Measurements from ENCODE around the gene PRUNE2. TPM values are rescaled to one million over a fixed set of nuclear protein-coding genes. Genes with fewer than 3 reads are reported as not detected.
A peak's percentile ranks its signal among the peaks of the same experiment; 100 is the strongest.

PRUNE2 gene
- polyA plus RNA-seq, 1 experiment: 0.78 TPM

GRCh38 chr9:76573905-76574760 lies 331.8 kb downstream of the PRUNE2 start:
- POLR2A ChIA-PET: no interaction called here
- DNase-seq (ENCODE audit: low read depth): no peak

DNA sequence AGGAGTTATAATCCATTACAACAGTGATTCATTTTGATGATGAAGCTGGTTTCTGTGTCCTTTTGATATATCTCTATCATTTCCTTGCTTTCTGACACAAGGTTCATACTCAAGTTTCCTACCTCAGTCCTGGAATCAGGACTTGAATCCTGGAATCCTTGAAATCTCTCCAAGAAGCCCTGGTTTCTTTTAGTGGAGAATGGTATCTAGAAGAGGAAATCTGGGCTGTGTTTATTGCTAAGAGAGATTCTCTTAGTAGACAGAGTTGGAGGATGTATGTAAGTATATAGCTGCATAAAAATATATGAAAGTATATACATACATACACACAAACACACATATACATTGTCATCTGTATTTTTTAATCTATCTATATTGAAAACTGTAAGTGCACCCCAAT lies 332.5 kb downstream of the PRUNE2 start:
- Histone ChIP-seq H3K27me3 (ENCODE audit: control insufficient read depth, insufficient read depth, low read length) (no peaks in the 10 kb centered on the region), H3K36me3 (ENCODE audit: control insufficient read depth, insufficient read depth, low read length) (no peaks in the 10 kb centered on the region), H3K4me3 (ENCODE audit: low read depth, low read length) (no peak overlapping the region)
- TF ChIP-seq, protein P1, sequence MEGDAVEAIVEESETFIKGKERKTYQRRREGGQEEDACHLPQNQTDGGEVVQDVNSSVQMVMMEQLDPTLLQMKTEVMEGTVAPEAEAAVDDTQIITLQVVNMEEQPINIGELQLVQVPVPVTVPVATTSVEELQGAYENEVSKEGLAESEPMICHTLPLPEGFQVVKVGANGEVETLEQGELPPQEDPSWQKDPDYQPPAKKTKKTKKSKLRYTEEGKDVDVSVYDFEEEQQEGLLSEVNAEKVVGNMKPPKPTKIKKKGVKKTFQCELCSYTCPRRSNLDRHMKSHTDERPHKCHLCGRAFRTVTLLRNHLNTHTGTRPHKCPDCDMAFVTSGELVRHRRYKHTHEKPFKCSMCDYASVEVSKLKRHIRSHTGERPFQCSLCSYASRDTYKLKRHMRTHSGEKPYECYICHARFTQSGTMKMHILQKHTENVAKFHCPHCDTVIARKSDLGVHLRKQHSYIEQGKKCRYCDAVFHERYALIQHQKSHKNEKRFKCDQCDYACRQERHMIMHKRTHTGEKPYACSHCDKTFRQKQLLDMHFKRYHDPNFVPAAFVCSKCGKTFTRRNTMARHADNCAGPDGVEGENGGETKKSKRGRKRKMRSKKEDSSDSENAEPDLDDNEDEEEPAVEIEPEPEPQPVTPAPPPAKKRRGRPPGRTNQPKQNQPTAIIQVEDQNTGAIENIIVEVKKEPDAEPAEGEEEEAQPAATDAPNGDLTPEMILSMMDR (IDR thresholded peaks at IDR 0.05; ENCODE audit: insufficient read depth, low read depth, low read length): no peak
- POLR2A ChIA-PET: no interaction called here
- CTCF ChIA-PET: no interaction called here
- DNase-seq (ENCODE audit: low read depth): no peak

More at GRCh38 chr9:76573905-76574760, 331.8 kb downstream of the PRUNE2 start:
- H3K27me3 ChIP-seq (ENCODE audit: control insufficient read depth, insufficient read depth, low read length): no peaks in the 10 kb centered on the region
- no peak overlapping the region for H3K4me3 ChIP-seq (ENCODE audit: low read depth, low read length)
- CTCF ChIA-PET: interaction anchor here (0.7 kb wide), 1 partner anchor 14 kb away, joined by 4 read pairs; no protein-coding TSS in a partner anchor
- TF ChIP-seq, protein P1 (IDR thresholded peaks at IDR 0.05; ENCODE audit: insufficient read depth, low read depth, low read length): no peak
- no peaks in the 10 kb centered on the region for H3K36me3 ChIP-seq (ENCODE audit: control insufficient read depth, insufficient read depth, low read length)

DNA sequence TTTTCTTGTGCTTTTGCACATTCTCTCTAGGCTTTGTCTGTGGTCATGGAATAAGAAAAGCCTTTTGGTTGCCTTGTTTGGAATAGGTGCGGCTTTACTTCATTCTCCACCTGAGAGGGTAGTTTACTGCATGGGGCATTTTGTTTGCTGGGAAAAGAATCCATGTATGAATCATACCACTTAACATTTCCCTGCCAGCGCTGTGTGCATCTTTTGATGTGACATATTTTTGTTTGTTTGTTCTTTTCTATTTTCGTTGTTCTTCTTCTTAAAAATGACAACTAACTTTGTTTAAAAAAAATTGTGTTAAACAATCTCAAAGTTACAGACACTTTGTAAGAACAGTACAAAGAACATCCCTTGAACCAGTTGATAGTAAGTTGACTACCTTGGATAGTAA lies 333.8 kb downstream of the PRUNE2 start:
- Histone ChIP-seq H3K36me3 (ENCODE audit: control insufficient read depth, insufficient read depth, low read length) (no peaks in the 10 kb centered on the region), H3K27me3 (ENCODE audit: control insufficient read depth, insufficient read depth, low read length) (no peaks in the 10 kb centered on the region), H3K4me3 (ENCODE audit: low read depth, low read length) (no peak overlapping the region; the same call in 1 of the 2 replicates)
- CTCF ChIA-PET: no interaction called here
- DNase-seq (ENCODE audit: low read depth): no peak
- TF ChIP-seq, protein P1 (IDR thresholded peaks at IDR 0.05; ENCODE audit: insufficient read depth, low read depth, low read length): no peak
- POLR2A ChIA-PET: no interaction called here

DNA sequence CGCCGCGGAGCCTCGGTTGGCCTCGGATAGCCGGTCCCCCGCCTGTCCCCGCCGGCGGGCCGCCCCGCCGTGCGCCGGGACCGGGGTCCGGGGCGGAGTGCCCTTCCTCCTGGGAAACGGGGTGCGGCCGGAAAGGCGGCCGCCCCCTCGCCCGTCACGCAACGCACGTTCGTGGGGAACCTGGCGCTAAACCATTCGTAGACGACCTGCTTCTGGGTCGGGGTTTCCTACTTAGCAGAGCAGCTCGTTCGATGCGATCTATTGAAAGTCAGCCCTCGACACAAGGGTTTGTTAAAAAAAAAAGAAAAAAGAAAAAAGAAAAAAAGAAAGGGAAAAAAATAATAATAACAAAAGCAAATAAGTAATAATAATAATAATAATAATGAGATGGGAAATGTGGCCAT lies 334.2 kb downstream of the PRUNE2 start:
- no peaks in the 10 kb centered on the region for H3K27me3 ChIP-seq (ENCODE audit: control insufficient read depth, insufficient read depth, low read length)
- H3K4me3 ChIP-seq (ENCODE audit: low read depth, low read length): peak overlapping the region; percentile 25
- DNase-seq (ENCODE audit: low read depth): no peak
- CTCF ChIA-PET: no interaction called here
- TF ChIP-seq, protein P1 (IDR thresholded peaks at IDR 0.05; ENCODE audit: insufficient read depth, low read depth, low read length): no peak
- POLR2A ChIA-PET: interaction anchor here (0.6 kb wide), 1 partner anchor 21 kb away, joined by 5 read pairs; no protein-coding TSS in a partner anchor
- no peaks in the 10 kb centered on the region for H3K36me3 ChIP-seq (ENCODE audit: control insufficient read depth, insufficient read depth, low read length)

DNA sequence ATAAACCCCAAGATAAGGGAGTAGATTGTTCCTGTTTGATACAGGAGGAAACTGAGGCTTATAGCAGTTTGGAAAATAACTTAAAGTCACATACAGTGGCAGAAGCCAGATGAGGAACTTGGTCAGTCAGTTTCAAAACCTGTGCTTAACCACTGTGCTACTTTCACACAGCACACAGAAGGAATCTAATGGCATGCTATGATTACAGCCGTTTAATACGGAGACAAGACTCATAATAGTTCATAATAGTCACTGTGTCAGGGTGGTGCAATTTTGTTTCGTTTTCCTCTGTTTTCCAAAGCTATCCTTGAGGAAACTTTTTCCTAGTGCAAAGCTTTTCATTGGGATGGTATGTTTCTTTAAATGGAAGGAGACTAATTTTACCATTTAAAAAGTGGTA lies 334.6 kb downstream of the PRUNE2 start:
- CTCF ChIA-PET: no interaction called here
- no peak for DNase-seq (ENCODE audit: low read depth)
- Histone ChIP-seq H3K36me3 (ENCODE audit: control insufficient read depth, insufficient read depth, low read length) (no peaks in the 10 kb centered on the region), H3K4me3 (ENCODE audit: low read depth, low read length) (peak overlapping the region; percentile 25), H3K27me3 (ENCODE audit: control insufficient read depth, insufficient read depth, low read length) (no peaks in the 10 kb centered on the region)
- POLR2A ChIA-PET: interaction anchor here (0.6 kb wide), 1 partner anchor 22 kb away, joined by 5 read pairs; no protein-coding TSS in a partner anchor
- TF ChIP-seq, protein P1 (IDR thresholded peaks at IDR 0.05; ENCODE audit: insufficient read depth, low read depth, low read length): no peak
